ENCODE results near the gene HELZ. TPM values are rescaled to one million over a fixed set of nuclear protein-coding genes. Genes with fewer than 3 reads are reported as not detected.

Gene HELZ
- total RNA-seq, 2 donors from 2014 or later: 51.4 to 74.7 TPM

DNA sequence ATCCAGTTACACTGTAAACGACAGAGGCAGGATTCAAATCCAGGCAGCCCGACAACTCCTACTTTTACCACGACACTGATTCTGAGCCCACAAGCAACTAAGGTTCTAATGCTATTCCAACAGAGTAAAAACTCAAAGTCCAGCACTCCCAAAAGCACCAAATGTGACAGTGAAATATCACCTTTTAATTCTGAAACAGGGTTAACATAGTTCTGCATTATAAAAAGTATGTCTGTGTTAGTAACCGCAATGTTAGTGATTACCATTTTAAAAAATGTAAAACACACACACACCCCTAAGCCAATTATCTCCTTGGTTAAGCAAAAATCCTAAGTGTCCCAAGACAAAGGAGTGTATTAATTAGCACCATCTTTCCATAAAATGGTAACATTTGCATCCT lies 19.7 kb downstream of the HELZ start:
- Histone ChIP-seq H3K4me1 (ENCODE audit: control insufficient read depth, insufficient read depth, low read length) (peaks cover 7% of the 10 kb centered on the region), H3K36me3 (ENCODE audit: control insufficient read depth, insufficient read depth, low read length) (peaks cover 45% of the 10 kb centered on the region), H3K27ac (ENCODE audit: low read depth, low read length) (no peak overlapping the region), H3K9ac (ENCODE audit: extremely low read depth, low read length, poor library complexity, severe bottlenecking) (no peak overlapping the region), H3K4me3 (ENCODE audit: low read length) (no peak overlapping the region), H3K9me3 (ENCODE audit: control insufficient read depth, low read length) (peaks cover 4% of the 10 kb centered on the region), H3K27me3 (ENCODE audit: control insufficient read depth, insufficient read depth, low read length, poor library complexity, severe bottlenecking) (no peaks in the 10 kb centered on the region)
- Mint-ChIP-seq H3K27ac (no peak overlapping the region), H3K27me3 (ENCODE audit: insufficient read depth) (no peaks in the 10 kb centered on the region), H3K4me1 (peaks cover 22% of the 10 kb centered on the region), H3K4me3 (no peak overlapping the region), H3K36me3 (ENCODE audit: low read depth) (peaks cover 60% of the 10 kb centered on the region), H3K9me3 (no peaks in the 10 kb centered on the region)
- no peak for DNase-seq
- 95 to 100% methylated on average over 2 to 4 of the region's 4 CpGs for WGBS, 2 experiments (ENCODE audit: insufficient coverage in 1 of 2, insufficient read length in 1 of 2)
- TF ChIP-seq, protein P1, sequence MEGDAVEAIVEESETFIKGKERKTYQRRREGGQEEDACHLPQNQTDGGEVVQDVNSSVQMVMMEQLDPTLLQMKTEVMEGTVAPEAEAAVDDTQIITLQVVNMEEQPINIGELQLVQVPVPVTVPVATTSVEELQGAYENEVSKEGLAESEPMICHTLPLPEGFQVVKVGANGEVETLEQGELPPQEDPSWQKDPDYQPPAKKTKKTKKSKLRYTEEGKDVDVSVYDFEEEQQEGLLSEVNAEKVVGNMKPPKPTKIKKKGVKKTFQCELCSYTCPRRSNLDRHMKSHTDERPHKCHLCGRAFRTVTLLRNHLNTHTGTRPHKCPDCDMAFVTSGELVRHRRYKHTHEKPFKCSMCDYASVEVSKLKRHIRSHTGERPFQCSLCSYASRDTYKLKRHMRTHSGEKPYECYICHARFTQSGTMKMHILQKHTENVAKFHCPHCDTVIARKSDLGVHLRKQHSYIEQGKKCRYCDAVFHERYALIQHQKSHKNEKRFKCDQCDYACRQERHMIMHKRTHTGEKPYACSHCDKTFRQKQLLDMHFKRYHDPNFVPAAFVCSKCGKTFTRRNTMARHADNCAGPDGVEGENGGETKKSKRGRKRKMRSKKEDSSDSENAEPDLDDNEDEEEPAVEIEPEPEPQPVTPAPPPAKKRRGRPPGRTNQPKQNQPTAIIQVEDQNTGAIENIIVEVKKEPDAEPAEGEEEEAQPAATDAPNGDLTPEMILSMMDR (conservative IDR thresholded peaks at IDR 0.05): no peak

DNA sequence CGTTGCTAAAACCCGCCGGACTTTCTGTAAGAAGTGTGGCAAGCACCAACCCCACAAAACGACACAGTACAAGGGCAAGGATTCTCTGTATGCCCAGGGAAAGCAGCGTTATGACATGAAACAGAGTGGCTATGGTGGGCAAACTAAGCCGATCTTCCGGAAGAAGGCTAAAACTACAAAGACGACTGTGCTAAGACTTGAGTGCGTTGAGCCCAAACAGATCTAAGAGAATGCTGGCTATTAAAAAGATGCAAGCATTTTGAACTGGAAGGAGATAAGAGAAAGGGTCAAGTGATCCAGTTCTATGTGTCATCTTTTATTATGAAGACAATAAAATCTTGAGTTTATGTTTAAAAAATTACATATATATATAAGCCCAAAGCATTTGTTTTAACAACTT lies 20.3 kb downstream of the HELZ start:
- H3K4me3 Mint-ChIP-seq: no peak overlapping the region
- 96% methylated on average over 9 of the region's 9 CpGs for WGBS, 2 experiments (ENCODE audit: insufficient coverage in 1 of 2, insufficient read length in 1 of 2)
- H3K36me3 ChIP-seq (ENCODE audit: control insufficient read depth, insufficient read depth, low read length): peaks cover 42% of the 10 kb centered on the region
- no peak overlapping the region for H3K27ac Mint-ChIP-seq
- no peak for DNase-seq
- H3K27me3 ChIP-seq (ENCODE audit: control insufficient read depth, insufficient read depth, low read length, poor library complexity, severe bottlenecking): no peaks in the 10 kb centered on the region
- no peaks in the 10 kb centered on the region for H3K27me3 Mint-ChIP-seq (ENCODE audit: insufficient read depth)
- H3K9me3 ChIP-seq (ENCODE audit: control insufficient read depth, low read length): peaks cover 4% of the 10 kb centered on the region
- TF ChIP-seq, protein P1 (conservative IDR thresholded peaks at IDR 0.05): no peak
- peaks cover 7% of the 10 kb centered on the region for H3K4me1 ChIP-seq (ENCODE audit: control insufficient read depth, insufficient read depth, low read length)
- no peak overlapping the region for H3K4me3 ChIP-seq (ENCODE audit: low read length)
- no peaks in the 10 kb centered on the region for H3K9me3 Mint-ChIP-seq
- no peak overlapping the region for H3K9ac ChIP-seq (ENCODE audit: extremely low read depth, low read length, poor library complexity, severe bottlenecking)
- H3K27ac ChIP-seq (ENCODE audit: low read depth, low read length): no peak overlapping the region
- peaks cover 22% of the 10 kb centered on the region for H3K4me1 Mint-ChIP-seq
- peaks cover 62% of the 10 kb centered on the region for H3K36me3 Mint-ChIP-seq (ENCODE audit: low read depth)

DNA sequence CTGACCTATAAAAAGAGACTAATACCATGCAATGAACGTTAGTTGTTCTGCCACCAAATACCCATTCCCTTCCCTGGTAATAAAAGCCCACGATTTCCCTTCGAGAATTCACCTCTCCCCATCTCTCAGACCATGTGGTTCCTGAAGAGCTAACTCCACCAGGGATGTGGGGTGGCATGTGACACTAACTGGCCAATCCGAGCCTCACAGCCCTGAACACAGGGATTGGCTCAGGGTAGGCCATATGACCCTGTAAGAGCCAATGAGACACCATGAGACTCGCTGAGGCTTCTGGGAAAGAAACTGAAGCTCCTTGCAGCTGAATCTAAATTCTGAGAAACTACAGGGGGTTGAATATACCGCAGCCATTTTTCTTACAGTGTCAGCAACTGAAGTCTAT lies 21.1 kb downstream of the HELZ start:
- Histone ChIP-seq H3K27me3 (ENCODE audit: control insufficient read depth, insufficient read depth, low read length, poor library complexity, severe bottlenecking) (no peaks in the 10 kb centered on the region), H3K4me3 (ENCODE audit: low read length) (no peak overlapping the region), H3K4me1 (ENCODE audit: control insufficient read depth, insufficient read depth, low read length) (peaks cover 7% of the 10 kb centered on the region), H3K36me3 (ENCODE audit: control insufficient read depth, insufficient read depth, low read length) (peaks cover 45% of the 10 kb centered on the region), H3K9me3 (ENCODE audit: control insufficient read depth, low read length) (peaks cover 4% of the 10 kb centered on the region), H3K27ac (ENCODE audit: low read depth, low read length) (no peak overlapping the region), H3K9ac (ENCODE audit: extremely low read depth, low read length, poor library complexity, severe bottlenecking) (no peak overlapping the region)
- Mint-ChIP-seq H3K9me3 (no peaks in the 10 kb centered on the region), H3K4me3 (no peak overlapping the region), H3K27me3 (ENCODE audit: insufficient read depth) (no peaks in the 10 kb centered on the region), H3K27ac (no peak overlapping the region), H3K36me3 (ENCODE audit: low read depth) (peaks cover 54% of the 10 kb centered on the region), H3K4me1 (peaks cover 15% of the 10 kb centered on the region)
- TF ChIP-seq, protein P1 (conservative IDR thresholded peaks at IDR 0.05): no peak
- DNase-seq: no peak
- WGBS, 2 experiments (ENCODE audit: insufficient coverage in 1 of 2, insufficient read length in 1 of 2): 92 to 98% methylated on average over 6 of the region's 6 CpGs

All from endodermal cell (in vitro differentiated cells).